ENCODE data around the gene ZNF629.

Gene ZNF629

GRCh38 chr16:30766206-30766932, 20.6 kb downstream of the ZNF629 start:
- no peak for DNase-seq

- DNase-seq, result no peak
Observed at GRCh38 chr16:30764816-30765465, 22.1 kb downstream of the ZNF629 start.

- no peak for DNase-seq
Observed at GRCh38 chr16:30764086-30764485, 22.9 kb downstream of the ZNF629 start.

- DNase-seq, result no peak
Observed at GRCh38 chr16:30762991-30763725, 23.8 kb downstream of the ZNF629 start.

- peak; percentile 94 for DNase-seq
Observed at GRCh38 chr16:30761928-30762902, 24.8 kb downstream of the ZNF629 start, which contains the start of the genes CFAP119 and RNF40. Gene CFAP119, minus strand, starts transcription at chr16:30762062. Its CDS starts 314 bp downstream, at chr16:30761748. Gene RNF40, plus strand, starts transcription at chr16:30762322. Its CDS starts 224 bp downstream, at chr16:30762546.

GRCh38 chr16:30761427-30761927, 25.5 kb downstream of the ZNF629 start:
- DNase-seq, result peak; percentile 29

GRCh38 chr16:30760577-30761426, 26.2 kb downstream of the ZNF629 start:
- DNase-seq, result no peak

GRCh38 chr16:30760001-30760559, 26.9 kb downstream of the ZNF629 start:
- no peak for DNase-seq

- DNase-seq, result no peak
Observed at GRCh38 chr16:30758988-30759491, 28.0 kb downstream of the ZNF629 start.

GRCh38 chr16:30757316-30757715, 29.7 kb downstream of the ZNF629 start:
- DNase-seq, result no peak

- DNase-seq, result no peak
Observed at GRCh38 chr16:30756781-30757100, 30.3 kb downstream of the ZNF629 start.

GRCh38 chr16:30755955-30756780, 30.8 kb downstream of the ZNF629 start:
- no peak for DNase-seq

- no peak for DNase-seq
Observed at GRCh38 chr16:30753596-30753995, 33.4 kb downstream of the ZNF629 start.

GRCh38 chr16:30750876-30751465, 36.0 kb downstream of the ZNF629 start:
- no peak for DNase-seq

GRCh38 chr16:30750201-30750600, 36.8 kb downstream of the ZNF629 start:
- no peak for DNase-seq

GRCh38 chr16:30748634-30749445, 38.2 kb downstream of the ZNF629 start:
- peak; percentile 33 for DNase-seq

- DNase-seq, result peak; percentile 97
Observed at GRCh38 chr16:30747799-30748633, 39.0 kb downstream of the ZNF629 start, which contains the start of gene PHKG2. Gene PHKG2, plus strand, starts transcription at chr16:30748425. Its CDS starts 396 bp downstream, at chr16:30748821.

Data from CD4-positive, alpha-beta T cell treated with Interleukin-10 for 1 hour (primary cell).